Hematopoietic multipotent progenitor cell (in vitro differentiated cells): ENCODE results near the gene SYDE1. TPM values are rescaled to one million over a fixed set of nuclear protein-coding genes. Genes with fewer than 3 reads are reported as not detected.
"Not testable (repeated sequence)": the region's sequence is repeated elsewhere in the genome, so short reads cannot be mapped to it uniquely, and the experiment has no call there.

Experiments
- DNase-seq, 3 donors: peaks; one replicate each; pipeline ENCODE4 v3.0.0-alpha.2; 2011 to 2015; ENCODE audit warnings: low read depth in 2 of 3, low spot score in 2 of 3
- total RNA-seq: library from RNA; depleted of rRNA; stranded (reverse); fragments of >200 nt; gene quantifications from one replicate; pipeline ENCODE4 v1.2.3, GENCODE V29; 2012

Gene SYDE1, protein sequence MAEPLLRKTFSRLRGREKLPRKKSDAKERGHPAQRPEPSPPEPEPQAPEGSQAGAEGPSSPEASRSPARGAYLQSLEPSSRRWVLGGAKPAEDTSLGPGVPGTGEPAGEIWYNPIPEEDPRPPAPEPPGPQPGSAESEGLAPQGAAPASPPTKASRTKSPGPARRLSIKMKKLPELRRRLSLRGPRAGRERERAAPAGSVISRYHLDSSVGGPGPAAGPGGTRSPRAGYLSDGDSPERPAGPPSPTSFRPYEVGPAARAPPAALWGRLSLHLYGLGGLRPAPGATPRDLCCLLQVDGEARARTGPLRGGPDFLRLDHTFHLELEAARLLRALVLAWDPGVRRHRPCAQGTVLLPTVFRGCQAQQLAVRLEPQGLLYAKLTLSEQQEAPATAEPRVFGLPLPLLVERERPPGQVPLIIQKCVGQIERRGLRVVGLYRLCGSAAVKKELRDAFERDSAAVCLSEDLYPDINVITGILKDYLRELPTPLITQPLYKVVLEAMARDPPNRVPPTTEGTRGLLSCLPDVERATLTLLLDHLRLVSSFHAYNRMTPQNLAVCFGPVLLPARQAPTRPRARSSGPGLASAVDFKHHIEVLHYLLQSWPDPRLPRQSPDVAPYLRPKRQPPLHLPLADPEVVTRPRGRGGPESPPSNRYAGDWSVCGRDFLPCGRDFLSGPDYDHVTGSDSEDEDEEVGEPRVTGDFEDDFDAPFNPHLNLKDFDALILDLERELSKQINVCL
- total RNA-seq: 6.2 TPM

GRCh38 chr19:15107061-15108010 lies at the start of gene SYDE1:
Gene SYDE1, plus strand, starts transcription at chr19:15107401. Its CDS starts 33 bp downstream, at chr19:15107434.
- DNase-seq: no peak

DNA sequence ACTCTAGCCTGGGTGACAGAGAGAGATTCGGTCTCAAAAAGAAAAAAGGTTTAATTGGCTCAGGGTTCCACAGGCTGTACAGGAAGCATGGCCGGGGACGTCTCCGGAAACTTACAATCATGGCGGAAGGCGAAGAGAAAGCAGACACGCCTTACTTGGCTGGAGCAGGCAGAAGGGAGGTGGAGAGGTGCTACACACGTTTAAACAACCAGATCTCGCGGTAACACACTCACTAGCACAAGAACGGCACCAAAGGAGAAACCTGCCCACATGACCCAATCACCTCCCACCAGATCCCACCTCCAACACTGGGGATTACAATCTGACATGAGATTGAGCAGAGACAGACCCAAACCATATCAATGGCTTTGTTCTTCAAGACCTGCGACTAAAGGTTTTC lies 45.2 kb upstream of the SYDE1 start:
- no peak for DNase-seq

DNA sequence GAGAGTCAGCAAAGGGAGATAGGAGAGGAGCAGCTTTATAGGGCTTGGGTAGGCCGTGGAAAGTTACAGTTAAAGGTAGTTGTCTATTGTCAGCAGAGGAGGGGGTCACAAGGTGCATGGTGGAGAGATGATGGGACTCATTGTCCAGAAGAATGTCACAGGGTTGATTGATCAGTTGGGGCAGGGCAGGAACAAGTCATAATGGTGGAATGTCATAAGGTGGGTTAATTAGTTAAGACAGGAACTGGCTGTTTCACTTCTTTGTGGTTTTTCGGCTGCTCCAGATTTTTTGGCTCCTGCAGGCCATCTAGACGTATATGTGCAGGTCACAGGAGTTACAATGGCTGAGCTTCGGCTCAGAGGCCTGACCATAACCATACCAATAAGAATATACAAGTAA lies 36.8 kb upstream of the SYDE1 start:
- not testable (repeated sequence) for DNase-seq

GRCh38 chr19:15072930-15073647 lies 34.1 kb upstream of the SYDE1 start:
- no peak for DNase-seq

DNA sequence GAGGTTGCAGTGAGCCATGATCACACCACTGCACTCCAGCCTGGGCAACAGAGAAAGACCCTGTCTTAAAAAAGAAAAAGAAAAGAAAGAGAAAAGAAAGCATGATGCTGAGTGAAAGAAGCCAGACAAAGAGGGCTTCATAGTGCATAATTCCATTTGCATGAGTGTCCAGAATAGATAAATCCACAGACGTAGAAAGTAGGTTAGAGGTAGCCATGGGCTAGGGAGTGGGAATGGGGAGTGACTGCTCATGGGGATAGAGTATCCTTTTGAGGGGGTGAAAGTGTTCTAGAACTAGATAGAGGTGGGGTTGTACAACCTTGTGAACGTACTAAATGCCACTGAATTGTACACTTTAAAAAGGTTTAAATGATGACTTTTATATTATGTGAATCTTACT lies 32.8 kb upstream of the SYDE1 start:
- DNase-seq: no peak

DNA sequence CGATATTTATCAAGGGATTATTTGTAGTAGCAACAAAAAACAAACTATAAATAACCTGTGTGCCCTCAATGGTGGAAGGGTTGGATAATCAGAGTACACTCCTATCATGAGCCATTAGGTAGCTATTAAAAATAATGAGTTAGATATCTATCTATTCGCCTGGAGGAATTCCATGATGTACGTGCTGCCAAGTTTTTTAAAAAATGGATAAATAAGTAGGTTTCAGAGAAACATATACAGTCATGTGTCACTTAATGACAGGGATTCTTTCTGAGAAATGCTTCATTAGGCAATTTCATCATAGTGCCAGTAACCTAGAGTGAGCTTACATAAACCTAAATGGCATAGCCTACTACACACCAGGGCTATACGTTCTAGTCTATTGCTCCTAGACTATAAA lies 31.4 kb upstream of the SYDE1 start:
- no peak for DNase-seq

GRCh38 chr19:15080002-15080401 lies 27.2 kb upstream of the SYDE1 start:
- peak in 1 of 3 donors; percentile 22 for DNase-seq

- DNase-seq: no peak
These were observed 25.3 kb upstream of the SYDE1 start, which contains the start of gene OR1I1 for GRCh38 chr19:15081911-15082310. Gene OR1I1, plus strand, starts transcription at chr19:15082211. Its CDS starts 4,855 bp downstream, at chr19:15087066.

DNA sequence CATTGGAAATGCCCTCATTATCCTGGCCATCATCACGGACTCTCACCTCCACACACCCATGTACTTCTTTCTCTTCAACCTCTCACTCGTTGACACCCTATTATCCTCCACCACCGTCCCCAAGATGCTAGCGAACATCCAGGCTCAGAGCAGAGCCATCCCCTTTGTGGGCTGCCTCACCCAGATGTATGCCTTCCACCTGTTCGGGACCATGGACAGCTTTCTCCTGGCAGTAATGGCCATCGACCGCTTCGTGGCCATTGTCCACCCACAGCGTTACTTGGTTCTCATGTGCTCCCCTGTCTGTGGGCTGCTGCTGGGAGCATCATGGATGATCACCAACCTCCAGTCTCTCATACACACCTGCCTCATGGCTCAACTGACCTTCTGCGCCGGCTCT lies 20.0 kb upstream of the SYDE1 start:
- DNase-seq: no peak

GRCh38 chr19:15091918-15092753 lies 15.1 kb upstream of the SYDE1 start:
- DNase-seq: peak; percentile 43 to 84 (median 65)

- DNase-seq: no peak
These were observed 14.2 kb upstream of the SYDE1 start for GRCh38 chr19:15093001-15093400.

DNA sequence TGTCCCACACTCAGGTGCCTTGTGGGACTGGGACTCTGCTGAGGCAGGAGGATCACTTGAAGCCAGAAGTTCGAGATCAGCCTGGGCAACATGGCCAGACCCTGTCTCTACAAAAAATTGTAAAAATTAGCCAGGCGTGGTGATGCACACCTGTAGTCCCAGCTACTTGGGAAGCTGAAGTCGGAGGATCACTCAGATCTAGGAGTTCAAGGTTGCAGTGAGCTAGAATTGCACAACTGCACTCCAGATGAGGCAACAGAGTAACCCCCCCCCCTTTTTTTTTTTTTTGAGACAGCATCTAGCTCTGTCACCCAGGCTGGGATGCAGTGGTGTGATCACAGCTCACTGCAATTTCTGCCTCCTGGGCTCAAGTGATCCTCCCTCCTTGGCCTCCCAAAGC lies 11.0 kb upstream of the SYDE1 start:
- no peak for DNase-seq

DNA sequence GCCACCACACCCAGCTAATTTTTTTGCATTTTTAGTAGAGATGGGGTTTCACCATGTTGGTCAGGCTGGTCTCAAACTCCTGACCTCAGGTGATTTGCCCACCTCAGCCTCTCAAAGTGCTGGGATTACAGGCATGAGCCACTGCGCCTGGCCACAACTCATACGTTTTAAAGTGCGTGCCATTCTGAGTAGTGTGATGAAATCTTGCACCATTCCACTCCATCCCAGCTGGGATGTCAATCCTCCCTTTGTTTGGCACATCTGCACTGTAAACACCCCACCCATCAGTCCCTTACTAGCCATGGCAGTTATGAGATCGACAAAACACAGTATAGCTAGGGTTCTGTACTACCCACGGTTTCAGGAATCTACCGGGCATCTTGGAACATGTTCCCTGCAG lies 9.2 kb upstream of the SYDE1 start:
- not testable (repeated sequence) for DNase-seq

- no peak for DNase-seq
These were observed 8.7 kb upstream of the SYDE1 start for GRCh38 chr19:15098460-15098859.

DNA sequence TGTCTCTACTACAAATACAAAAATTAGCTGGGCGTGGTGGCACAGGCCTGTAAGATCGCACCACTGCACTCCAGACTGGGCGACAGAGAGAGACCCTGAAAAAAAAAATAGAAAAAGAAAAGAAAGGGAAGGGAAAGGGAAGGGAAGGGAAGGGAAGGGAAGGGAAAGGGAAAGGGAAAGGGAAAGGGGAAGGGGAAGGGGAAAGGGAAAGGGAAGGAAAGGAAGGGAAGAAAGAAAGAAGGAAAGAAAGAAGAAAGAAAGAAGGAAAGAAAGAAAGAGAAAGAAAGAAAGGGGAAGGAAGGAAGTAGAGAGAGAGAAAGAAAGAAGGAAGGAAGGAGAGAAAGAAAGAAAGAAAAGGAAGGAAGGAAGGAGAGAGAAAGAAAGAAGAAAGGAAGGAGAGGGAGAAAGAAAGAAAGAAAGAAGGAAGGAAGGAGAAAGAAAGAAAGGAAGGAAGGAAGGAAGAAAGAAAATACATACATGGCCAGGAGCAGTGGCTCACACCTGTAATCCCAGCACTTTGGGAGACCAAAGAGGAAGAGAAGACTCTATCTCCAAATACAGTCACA lies 8.1 kb upstream of the SYDE1 start:
- no peak for DNase-seq

DNA sequence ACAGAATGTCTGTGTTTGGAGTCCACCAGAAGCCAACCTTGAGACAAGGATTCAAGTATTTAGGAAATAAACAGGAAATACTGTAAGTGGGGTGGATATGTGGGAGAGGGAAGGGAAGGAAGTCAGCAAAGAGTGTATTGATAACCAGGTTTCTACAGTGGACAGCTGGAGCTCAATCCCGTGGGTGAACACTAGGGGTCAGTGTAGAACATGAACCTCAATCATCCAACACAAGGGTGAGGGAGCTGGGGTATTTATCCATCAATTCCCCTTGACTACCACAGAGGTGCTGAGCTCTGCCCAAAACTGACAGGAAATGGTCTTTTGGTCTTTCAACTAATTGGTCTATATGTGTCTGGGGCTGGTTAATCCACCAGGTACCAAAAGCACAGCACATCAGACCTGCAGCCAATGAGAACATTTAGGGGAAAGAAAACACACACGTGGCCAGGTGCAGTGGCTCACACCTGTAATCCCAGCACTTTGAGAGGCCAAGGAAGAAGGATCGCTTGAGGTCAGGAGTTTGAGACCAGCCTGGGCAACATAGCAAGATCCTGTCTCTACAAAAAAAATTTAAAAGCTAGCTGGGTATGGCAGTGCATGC lies 5.6 kb upstream of the SYDE1 start:
- DNase-seq: peak in 2 of 3 donors; percentile 51 to 64

GRCh38 chr19:15104003-15104402 lies 3.2 kb upstream of the SYDE1 start:
- DNase-seq: no peak

DNA sequence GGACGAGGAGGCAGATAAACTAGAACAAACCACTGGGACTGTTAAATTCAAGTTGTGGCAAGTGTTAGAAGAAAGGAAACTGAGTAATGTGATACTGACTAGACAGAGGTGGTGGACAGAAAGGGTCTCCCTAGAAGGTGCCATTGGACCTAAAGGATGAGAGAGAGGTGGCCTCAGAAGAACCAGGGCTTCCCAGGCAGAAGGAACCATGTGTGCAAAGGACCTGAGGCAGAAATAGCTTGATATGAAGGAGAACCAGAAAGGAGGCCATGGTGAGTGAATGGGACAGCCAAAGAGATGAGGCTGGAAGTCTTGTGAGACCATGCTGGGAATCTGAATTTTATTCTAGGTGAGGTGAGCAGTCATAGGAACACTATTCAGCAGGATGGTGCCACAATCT lies 2.8 kb upstream of the SYDE1 start:
- no peak for DNase-seq

GRCh38 chr19:15105044-15105443 lies 2.2 kb upstream of the SYDE1 start:
- DNase-seq: no peak
